ENCODE measurements around the gene RMDN3.
A peak's percentile ranks its signal among the peaks of the same experiment; 100 is the strongest.

RMDN3 gene

DNA sequence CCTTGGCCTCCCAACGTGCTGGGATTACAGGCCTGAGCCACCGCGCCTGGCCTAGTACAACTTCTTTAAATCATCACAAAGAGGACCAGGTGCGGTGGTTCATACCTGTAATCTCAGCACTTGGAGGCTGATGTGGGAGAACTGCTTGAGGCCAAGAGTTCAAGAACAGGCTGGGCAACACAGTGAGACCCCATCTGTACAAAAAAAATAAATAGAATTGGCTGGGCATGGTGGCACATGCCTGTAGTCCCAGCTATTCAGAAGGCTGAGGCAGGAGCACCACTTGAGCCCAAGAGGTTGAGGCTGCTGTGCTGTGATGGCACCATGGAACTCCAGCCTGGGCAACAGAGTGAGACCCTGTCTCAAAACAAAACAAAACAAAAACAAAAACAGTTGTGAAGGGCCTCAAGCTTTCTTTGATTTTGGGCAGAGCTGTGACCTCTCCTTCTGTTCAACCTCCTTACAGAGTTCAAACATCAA lies 5.9 kb downstream of the RMDN3 start:
- no peak for FAIRE-seq
- DNase-seq (ENCODE audit: insufficient read length, low spot score) = no peak
- no peak for TF ChIP-seq POLR2A (IDR thresholded peaks at IDR 0.05; ENCODE audit: low read depth, low read length)

DNA sequence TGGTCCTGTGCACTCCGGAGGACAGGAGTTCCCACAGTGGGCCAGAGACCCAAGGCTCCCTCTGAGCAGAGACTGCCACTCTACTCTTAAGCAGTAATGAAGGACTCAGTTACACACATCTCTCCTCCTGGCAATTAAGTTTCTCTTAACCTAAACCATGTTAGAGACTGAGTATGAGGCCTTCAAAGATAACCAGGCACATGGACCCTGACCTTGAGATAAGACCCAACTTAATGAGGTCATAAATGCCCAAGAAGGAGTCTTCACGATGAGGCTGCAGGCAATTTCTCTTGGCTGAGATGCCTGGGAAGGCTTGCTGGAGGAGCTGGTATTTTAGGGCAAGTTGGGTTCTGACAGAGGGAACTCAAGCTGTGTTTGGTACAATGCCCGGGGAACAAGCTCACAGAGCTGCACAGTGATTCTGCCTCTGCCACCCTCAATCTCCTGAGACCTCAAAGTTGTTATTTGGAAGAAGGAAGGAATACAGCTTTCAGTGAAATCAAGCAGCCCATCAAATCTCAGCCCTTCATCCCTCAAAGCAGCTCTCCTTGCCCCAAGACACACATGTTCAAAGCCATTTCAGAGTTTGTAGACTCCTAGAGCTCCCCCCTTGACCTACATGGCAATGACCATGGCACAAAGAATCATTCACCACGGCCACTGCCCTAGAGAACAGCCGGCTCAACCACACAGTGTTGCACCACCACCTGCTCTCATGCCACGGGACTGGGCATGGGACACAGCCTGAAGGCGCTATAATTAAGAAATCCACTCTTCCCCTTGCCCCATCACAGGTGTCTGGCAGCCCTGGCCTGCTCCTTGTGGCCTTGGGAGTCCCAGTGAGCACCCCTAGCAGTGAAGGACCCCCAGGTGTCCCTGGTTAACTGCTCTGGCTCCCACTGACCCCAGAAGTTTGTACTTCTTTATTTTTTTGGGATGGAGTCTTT lies 7.1 kb downstream of the RMDN3 start:
- TF ChIP-seq POLR2A (IDR thresholded peaks at IDR 0.05; ENCODE audit: low read depth, low read length) = no peak
- FAIRE-seq (no peak), DNase-seq (ENCODE audit: insufficient read length, low spot score) (no peak)

DNA sequence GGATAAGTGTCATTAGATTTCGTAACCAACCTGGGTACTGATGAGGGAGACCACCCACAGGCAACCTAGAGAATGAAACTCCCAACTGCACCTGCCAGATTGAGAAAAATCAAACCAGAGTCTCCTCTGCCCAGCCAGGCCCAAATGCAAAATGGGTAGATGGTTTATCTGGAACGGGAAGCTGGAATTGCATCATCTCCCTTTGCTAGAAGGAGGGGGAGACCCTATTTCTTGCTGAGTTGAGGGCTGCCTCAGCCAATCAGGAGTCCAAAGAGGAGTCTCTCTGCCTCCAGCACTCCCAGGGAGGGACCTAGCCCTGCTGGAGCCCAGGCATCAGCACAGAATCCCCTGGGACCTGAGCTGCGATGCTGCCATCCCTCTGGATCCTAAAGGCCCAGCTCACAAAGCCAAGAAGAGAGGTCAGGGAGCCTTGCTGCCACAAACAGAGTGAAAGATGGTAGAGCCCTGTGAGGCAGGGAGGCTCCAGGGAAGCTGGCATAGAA lies 8.1 kb downstream of the RMDN3 start:
- DNase-seq (ENCODE audit: insufficient read length, low spot score) (no peak), FAIRE-seq (no peak)
- no peak for TF ChIP-seq POLR2A (IDR thresholded peaks at IDR 0.05; ENCODE audit: low read depth, low read length)

DNA sequence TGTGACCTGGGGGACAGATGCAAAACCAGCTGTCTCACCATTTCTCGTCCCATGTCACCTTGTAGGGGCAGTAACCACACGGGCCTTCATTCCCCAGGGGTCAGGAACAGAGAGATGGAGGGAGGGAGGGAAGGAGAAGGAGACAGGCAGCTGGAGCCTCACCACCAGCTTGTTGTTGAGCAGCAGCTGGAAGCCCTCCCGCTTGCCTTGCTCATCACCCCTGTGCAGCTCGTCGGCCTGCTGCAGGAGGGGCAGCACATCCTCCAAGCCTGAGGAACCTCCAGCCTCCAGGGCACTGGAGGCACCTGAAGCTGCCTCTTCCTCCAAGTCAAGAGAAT lies 10.3 kb downstream of the RMDN3 start:
- DNase-seq (ENCODE audit: insufficient read length, low spot score) = no peak
- TF ChIP-seq POLR2A (IDR thresholded peaks at IDR 0.05; ENCODE audit: low read depth, low read length) = no peak
- no peak for FAIRE-seq

DNA sequence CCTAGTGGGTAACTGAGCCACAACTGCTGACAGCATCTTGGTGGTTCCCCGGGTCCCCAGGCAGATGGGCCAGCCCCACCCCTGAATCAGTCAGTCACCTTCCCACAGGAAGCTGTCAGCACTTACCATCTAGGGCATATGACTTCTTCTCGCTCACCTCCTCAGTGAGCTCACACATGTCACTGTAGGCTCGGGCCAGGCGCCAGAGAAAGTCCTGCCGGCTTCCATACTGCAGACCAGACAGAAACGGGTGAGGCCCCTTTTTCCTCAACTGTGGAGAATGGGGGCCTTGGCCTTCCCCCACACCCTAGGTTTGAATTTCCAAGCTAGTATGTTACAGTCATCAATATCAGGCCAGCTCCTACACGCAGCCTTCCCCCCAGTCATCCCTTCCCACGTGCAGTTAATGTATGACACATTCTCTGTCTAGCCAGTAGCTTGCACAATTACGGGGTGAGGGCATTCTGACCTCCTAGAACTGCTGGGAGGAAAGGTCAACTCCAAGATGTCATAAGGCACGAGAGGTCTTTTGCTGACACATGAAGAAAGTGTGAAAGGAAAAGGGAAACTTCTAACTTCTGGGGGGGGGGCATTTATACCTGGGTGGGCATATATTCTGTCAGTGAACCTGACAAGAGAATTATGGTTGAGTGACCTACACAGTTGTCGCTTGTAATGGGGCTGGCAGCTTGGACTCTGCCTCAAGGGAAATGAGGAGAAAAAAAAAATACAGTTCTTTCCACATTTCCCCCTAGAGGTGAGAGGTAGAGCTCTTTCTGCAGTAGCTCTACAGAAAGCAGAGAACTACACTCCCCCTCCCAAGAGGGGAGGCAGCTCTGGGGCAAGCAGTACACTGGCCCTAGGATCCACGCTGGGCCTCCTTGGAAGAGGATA lies 10.9 kb downstream of the RMDN3 start:
- DNase-seq (ENCODE audit: insufficient read length, low spot score) (peak; percentile 45), FAIRE-seq (no peak)
- no peak for TF ChIP-seq POLR2A (IDR thresholded peaks at IDR 0.05; ENCODE audit: low read depth, low read length)

DNA sequence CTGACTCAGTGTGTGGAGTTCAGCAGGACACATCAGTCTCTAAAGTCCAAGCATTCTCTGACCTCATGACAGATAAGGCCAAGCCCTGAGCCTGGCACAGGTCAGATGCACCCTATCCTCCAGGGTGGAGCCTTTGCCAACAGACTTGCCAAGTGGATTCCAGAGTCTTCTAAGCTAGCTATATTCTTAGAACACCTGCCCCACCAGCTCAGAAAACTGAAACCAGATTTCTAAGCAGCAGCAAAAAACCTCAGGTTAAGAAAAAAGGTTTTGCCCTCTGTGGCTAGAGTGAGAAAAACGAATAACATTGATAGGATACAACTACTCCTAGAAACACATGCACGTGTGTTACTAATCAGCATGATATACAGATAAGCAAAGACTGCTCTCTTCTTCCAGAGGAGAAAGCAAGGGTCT lies 11.6 kb downstream of the RMDN3 start:
- FAIRE-seq (no peak), DNase-seq (ENCODE audit: insufficient read length, low spot score) (no peak)
- TF ChIP-seq POLR2A (IDR thresholded peaks at IDR 0.05; ENCODE audit: low read depth, low read length) = no peak

DNA sequence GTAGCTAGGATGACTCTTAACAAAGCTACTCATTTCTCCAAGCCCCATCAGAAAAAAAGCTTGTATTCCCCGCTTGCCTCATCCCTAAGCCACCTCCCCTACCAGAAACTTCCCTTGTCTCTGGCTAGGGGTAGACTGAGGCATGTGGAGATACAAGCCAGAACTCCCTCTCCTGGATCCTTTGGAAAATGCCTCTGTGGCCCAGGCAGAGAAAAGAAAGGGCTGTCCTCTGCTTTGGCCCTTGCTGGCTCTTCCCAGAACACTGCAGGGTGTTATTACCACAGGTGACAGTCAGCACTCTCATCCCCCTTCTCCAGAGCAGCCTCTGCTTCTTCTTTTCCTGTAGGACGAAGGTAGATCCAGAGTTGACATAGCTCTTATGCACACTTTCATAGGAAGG lies 15.2 kb downstream of the RMDN3 start:
- TF ChIP-seq POLR2A (IDR thresholded peaks at IDR 0.05; ENCODE audit: low read depth, low read length) = no peak
- FAIRE-seq = no peak

DNA sequence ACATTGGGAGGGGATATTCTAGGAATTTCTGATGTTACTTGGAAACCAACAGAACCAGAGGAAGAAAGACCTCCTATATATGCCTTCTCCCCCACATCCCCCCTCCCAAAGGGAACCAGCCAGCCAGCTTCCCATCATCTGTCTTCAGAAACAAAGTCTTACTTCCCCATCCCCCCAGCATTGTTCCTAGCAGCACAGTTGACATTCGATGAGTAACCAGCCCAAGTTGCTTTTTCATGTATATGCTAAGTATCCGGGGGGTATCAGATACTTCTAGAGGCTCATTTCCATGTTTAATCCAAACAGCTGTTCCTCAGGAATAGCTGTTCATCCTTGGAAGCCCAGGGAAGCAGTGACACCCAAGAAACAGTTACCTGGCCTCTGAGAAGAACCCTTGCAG lies 16.0 kb downstream of the RMDN3 start:
- no peak for FAIRE-seq
- DNase-seq (ENCODE audit: insufficient read length, low spot score) = no peak
- TF ChIP-seq POLR2A (IDR thresholded peaks at IDR 0.05; ENCODE audit: low read depth, low read length) = no peak

More for the DNA sequence above, 15.2 kb downstream of the RMDN3 start:
- no peak for DNase-seq (ENCODE audit: insufficient read length, low spot score)

DNA sequence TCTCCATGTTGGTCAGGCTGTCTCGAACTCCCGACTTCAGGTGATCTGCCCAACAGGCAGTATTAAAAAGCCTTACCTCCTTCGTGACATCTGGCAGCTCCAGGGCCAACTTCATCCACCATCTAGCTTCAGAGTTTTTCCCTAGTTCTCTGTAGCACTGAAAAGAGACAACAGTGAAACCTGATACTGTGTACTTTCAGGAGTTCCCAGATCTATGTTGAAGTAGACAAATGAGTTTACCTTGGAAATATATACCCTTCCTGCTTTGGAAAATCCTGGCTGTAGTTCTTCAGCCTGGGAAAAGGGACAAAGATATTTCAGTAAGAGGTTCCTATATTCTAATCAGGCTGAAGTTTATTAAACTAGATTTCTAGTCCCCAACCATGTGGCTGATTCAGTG lies 18.0 kb downstream of the RMDN3 start:
- DNase-seq (ENCODE audit: insufficient read length, low spot score) (no peak), FAIRE-seq (no peak)
- TF ChIP-seq POLR2A (IDR thresholded peaks at IDR 0.05; ENCODE audit: low read depth, low read length) = no peak

DNA sequence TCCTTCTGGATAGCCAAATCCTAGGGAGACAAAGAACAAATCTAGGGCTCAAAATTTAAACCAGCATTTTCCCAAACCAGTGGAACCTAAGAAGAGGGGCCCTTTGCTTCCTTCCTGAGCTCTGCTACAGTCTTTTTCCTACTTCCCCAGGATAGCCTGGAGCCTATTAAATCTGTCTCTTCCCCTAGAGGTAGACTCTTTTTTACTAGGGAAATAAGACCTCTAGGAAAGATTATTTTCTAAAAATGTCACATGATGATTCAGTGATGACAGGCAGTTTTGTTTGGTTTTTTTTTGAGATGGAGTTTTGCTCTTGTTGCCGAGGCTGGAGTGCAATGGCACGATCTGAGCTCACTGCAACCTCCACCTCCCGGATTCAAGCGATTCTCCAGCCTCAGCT lies 18.5 kb downstream of the RMDN3 start:
- no peak for TF ChIP-seq POLR2A (IDR thresholded peaks at IDR 0.05; ENCODE audit: low read depth, low read length)
- DNase-seq (ENCODE audit: insufficient read length, low spot score) (no peak), FAIRE-seq (no peak)

DNA sequence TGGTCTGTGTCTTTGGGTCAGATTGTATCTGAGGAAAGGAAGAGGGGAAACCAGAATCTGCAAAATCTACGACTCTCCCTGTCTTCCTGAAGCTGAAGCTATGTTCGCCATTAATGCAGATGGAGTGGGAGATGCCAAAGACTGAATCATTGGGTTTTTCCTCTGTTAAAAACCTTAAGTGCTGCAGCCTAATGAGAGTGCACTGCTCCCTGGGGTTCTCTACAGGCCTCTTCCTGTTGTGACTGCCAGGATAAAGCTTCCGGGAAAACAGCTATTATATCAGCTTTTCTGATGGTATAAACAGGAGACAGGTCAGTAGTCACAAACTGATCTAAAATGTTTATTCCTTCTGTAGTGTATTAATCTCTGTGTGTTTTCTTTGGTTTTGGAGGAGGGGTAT lies 24.0 kb downstream of the RMDN3 start:
- FAIRE-seq = no peak
- no peak for TF ChIP-seq POLR2A (IDR thresholded peaks at IDR 0.05; ENCODE audit: low read depth, low read length)
- no peak for DNase-seq (ENCODE audit: insufficient read length, low spot score)

DNA sequence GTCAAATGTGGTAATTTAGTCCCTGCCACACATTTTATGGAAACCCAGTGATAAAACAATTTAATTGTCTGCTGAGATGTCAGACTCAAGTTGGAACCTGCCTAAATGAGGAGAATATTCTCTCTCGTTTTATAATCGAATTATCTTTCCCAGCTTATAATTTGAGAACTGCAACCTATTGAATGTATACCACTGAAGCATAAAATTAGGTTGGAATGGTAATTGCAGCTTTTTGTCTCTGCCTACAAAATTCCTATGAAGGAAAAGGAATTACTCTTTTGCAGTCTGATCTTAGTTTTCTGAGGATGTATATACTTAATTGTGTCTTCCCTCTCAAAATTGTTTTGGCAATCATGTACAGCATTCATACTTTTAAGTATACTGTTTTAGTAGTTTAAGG lies 31.1 kb downstream of the RMDN3 start:
- TF ChIP-seq POLR2A (IDR thresholded peaks at IDR 0.05; ENCODE audit: low read depth, low read length) = no peak
- DNase-seq (ENCODE audit: insufficient read length, low spot score) (no peak), FAIRE-seq (no peak)

DNA sequence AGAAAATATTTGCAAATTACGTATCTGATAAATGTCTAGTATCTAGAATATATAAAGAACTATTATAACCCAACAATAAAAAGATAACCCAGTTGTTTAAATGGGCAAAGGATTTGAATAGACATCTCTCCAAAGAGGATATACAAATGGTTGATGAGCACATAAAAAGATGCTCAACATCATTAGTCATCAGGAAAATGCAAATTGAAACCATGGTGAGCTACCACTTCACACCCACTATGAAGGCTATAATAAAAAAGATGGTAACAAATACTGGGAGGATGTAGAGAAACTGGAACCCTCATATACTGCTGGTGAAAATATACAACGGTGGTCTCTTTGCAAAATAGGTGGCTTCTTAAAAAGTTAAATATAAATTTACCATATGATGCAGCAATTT lies 32.1 kb downstream of the RMDN3 start:
- FAIRE-seq = no peak
- no peak for DNase-seq (ENCODE audit: insufficient read length, low spot score)
- TF ChIP-seq POLR2A (IDR thresholded peaks at IDR 0.05; ENCODE audit: low read depth, low read length) = no peak

DNA sequence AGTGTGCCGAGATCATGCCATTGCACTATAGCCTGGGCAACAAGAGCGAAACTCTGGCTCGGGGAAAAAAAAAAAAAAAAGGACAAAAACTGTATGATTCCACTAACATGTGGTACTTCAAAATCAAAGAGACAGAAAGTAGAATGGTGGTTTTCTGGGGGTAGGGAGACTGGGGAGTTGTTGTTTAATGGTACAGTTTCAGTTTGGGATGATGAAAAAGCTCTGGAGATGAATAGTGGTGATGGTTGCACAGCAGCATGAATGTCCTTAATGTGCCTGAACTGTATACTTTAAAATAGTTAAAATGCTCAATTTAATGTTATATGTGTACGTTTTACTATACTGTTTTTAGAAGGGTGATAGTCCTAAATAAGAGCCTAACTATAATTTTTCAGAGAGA lies 32.7 kb downstream of the RMDN3 start:
- DNase-seq (ENCODE audit: insufficient read length, low spot score) (no peak), FAIRE-seq (no peak)
- TF ChIP-seq POLR2A (IDR thresholded peaks at IDR 0.05; ENCODE audit: low read depth, low read length) = no peak

All from H54 (cell line).